HG03457 (cell line): ENCODE data around the gene DES.

ENCODE experiments used
- ATAC-seq: cut with Tn5 transposase; IDR thresholded peaks from one replicate; pipeline ENCODE4 v1.9.1; 2021; ENCODE audit warnings: moderate number of reproducible peaks; ENCODE audit not compliant: unreplicated experiment

The DES gene

DNA sequence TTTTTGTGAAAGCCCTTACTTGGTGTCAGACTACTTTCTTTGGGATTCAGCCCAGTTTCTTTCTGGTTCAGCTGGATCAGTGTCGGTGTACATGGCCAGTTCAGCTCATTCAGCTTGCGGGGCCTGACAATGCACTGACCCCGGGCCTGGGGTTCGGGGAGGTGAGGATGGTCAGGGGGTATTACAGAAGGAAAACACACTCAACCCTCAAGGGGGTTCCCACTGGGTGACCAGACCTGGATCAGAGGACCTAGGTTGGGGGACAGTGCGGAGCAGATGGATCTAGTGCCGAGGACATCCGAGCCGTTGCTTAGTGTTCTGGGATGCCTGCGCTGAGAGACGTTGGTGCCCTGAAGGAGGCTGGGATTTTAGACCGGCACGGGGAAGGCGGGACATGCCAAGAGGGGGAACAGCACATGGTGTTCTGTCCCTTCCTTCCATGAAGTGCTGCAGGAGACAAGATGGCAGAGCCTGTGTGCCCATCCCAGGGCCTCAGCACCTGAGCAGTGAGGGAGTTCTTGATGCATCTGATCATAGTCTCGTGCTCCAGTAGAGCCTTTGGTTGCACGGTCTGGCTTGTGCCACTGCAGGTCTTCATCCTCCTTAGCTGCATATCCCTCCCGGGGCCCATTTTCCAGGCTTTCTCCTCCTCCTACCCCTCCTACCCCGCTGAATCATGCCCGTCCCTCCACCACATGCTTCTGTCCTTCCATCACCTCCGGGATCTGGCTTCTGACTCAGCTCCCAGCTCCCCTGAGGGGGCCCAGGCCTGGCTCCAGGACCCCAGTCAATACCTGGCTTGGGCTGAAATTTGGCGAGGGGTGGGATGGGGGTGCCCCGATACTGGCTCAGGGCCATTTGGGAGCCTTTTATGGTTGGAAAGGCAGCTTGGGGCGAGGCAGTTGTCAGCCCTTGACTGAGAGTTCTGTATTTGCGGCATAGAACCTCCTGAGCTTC lies 34.5 kb downstream of the DES start:
- no peak for ATAC-seq

DNA sequence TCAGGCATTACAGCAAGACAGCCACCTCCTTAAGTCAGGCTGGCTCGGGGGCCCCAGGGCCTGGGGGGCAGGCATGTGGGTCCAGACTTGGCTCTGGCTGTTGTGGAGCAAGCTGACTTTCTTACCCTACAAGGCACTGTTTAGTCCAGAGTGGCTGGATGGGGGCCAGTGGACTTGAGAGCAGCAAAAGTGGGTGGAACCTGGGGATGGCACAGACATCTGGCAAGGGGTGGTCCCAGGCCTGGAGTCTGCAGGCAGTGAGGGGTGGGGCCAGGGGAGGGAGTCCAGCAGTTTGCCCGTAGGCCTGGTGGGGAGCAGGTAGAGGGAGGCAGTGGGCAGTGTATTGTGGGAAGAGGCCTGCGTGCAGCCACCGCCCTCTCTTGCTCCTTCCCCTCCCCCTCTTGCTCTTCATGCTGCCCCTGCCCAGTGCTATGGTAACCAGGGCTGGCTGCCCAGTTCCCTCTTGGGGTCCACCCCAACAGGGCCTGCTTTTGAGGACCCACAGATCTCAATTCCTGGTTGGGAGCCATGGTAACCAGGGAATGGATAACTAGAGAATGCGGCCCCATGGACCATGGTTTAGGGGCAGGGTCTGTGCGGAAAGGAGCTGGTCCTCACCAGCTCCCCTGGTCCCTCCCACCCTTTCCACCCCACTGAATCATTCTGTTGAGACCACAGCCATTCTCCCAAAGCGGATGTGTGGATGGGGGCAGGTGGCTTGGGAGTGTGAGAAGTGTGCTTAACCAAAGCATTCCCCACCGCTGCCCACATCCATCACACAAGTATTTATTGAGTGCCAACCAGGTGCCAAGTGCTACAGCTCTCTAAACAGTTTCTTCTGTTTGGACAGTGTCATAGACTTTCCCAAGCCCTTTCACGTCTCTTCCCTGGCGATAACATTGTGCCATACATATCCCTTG lies 35.8 kb downstream of the DES start:
- ATAC-seq = no peak

DNA sequence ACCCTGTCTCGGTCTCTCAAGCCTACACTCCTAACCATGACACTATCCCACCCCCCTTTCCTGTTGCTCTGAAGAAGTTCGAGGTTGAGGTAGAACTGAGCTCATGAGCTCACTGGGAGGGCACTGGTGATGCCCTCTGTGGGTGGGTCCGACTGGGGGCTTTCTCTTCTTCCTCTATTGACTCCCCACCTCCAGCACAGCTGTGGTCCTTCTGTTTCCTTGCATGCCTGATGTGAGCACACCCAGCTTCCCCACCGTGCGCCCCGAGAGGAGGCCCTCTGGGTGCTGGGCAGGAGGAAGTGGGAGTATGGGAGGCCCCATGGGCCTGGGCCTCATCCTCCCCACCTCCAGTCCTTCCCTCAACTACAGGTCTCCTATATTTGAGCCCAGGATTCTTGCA lies 37.4 kb downstream of the DES start:
- ATAC-seq = no peak

DNA sequence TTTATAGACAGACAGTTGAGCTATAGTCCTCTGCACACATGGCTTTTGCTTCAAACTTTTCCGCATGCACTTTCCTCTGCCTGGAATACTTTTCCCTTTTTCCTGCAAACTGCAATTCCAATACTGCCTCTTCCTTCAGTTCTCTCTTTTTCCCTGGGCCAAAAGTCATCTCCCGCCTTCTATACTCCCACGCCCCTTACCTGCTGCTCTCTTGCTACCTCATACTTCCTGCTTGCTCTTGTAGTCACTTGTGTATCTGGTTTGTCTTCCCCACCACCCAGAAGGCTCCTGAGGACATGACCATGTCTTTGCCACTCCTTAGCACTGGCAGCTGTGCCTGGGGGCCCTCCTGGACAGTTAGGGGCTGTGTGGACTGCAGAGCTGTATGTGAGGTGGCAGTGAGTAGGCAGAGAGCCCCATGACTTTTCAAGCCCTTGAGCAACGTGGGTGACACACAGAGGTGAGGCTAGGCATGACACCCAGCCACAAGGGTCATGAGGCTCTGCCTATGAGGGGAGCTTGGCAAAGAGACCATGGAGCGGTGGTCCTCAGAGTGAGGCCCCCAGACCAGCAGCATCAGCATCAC lies 39.7 kb downstream of the DES start:
- ATAC-seq = no peak

DNA sequence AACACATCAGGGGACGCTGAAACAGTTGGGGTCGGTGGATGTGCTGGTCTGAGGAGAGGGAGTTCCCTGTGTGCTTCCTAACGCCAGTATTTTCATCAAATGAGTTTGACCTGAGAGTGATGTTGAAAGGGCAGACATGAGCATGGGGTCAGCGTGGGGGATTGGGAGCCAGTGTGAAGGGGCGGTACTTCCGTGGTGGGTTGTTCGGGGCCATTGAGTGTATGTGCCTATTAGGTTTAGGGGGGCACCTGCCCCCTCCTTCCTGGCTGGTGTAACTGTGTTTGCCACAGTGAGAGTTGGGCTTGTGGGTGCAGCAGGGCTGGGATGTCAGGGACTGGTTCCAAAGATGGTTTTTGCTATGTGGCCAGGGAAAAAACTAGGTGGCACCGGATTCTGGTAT lies 40.8 kb downstream of the DES start:
- no peak for ATAC-seq

DNA sequence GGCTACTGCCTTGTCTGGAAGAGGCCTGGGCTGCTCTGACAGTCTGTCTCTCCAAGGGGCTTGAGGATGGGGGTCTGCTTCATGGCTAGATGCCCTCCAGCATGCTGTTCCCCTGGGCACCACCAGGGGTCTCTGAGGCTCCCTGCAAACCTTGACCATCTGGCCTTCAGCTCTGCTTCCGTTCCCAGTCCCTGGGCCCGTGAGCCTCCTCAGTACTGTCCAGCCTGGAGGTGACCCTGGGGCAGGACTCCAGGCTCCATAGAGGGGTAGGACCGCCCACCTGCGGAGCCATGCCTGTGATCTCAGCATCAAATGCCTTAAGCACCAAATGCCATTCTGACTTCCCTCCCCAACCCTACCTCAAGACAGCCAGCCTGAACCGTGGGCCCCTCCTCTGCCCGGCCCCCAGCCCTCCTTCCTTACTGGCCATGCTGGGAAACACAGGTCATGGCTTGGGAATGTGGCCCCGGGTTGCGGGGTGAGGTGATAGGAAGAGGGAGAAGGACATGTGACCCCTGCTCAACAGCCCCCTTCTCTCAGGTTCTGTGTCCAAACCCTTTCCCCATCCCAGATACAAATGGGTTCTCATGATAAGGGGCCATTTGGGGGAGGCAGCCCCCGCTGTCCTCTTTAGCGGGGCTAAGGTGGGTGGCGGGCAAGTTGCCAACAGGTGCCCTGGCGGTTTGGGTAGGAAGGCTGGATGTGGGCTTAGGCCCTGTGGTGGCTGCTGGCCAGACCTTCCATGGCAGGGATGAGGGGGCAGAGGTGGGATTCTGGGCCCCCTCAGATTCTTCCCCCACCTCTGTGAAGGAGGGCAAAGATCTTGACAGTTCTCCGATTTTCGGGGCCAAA lies 41.5 kb downstream of the DES start:
- no peak for ATAC-seq

DNA sequence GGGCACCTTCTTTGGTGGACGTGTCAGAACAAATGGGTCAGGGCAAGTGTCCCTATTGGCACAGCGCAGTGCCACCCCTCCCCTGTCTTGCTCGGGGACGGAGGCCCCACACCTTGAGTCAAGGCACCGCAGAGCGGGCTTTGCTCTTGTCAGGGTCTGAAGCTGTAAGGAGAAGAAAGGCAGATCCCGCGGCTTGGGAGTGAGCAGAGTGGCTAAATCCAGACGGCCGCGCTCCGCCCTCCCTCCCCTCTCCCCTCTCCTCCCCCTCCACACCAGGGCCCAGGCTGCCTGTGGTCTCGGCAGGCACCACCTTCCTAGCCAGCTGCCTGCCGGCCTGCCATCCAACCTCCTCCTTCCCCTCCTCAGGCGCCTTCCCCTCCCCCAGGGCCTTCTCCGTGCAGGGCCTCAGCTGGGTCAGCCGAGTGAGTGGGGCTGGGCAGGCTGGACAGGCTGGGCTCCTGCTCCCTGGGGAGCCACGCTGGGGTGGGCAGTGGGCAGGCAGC lies 42.3 kb downstream of the DES start:
- ATAC-seq = no peak

DNA sequence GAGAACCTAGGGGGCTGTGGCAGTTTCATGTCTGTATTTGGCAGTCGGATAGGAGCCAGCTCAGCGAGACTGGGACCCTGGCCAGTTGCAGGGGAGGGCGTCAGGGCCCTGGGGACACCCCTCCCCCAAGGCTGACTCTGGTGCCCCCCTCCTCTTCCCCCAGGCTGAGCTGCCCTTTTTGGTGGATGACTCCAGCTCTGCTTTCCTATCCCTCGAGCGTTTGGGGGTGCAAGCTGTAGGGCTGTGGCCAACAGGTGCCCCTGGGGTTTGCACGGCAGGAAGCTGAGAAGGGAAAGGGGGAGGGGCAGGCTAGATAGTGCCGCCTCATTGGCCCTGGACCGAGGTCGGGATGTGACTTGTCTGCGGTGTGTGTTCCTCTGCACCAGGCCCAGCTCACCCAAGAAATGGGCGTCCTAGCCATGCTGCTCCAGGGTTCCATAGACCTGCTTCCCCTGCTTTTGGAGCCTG lies 42.9 kb downstream of the DES start:
- no peak for ATAC-seq

DNA sequence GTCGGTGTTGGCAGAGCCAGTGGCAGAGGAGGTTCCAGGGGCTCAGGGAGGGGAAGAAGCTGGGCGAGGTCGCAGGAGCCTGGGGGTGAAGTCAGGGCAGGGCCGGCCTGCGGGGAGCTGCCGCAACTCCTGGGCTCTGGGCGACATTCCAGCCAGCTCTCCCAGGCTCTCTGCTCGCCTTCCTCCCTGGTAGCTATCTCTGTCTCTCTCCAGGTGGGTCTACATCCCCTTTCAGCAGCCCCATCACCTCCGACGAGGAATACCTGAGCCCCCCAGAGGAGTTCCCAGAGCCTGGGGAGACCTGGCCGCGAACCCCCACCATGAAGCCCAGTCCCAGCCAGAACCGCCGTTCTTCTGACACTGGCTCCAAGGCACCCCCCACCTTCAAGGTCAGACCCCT lies 43.5 kb downstream of the DES start:
- no peak for ATAC-seq

DNA sequence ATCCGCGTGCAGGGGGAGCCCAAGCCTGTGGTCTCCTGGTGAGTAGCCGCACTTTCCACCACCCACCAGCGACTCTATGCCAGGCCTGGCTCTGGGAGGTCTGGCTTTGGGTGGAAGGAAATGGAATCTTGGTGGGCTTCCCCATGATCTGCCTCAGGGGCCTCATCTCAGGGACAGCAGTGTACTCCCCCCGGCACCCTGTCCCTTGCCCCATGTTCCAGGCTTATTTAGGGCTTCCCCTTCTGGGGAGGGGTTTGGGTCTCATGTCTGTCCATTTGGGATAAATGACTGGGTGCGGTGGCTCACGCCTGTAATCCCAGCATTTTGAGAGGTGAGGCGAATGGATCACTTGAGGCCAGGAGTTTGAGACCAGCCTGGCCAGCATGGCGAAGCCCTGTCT lies 44.2 kb downstream of the DES start:
- ATAC-seq = no peak

DNA sequence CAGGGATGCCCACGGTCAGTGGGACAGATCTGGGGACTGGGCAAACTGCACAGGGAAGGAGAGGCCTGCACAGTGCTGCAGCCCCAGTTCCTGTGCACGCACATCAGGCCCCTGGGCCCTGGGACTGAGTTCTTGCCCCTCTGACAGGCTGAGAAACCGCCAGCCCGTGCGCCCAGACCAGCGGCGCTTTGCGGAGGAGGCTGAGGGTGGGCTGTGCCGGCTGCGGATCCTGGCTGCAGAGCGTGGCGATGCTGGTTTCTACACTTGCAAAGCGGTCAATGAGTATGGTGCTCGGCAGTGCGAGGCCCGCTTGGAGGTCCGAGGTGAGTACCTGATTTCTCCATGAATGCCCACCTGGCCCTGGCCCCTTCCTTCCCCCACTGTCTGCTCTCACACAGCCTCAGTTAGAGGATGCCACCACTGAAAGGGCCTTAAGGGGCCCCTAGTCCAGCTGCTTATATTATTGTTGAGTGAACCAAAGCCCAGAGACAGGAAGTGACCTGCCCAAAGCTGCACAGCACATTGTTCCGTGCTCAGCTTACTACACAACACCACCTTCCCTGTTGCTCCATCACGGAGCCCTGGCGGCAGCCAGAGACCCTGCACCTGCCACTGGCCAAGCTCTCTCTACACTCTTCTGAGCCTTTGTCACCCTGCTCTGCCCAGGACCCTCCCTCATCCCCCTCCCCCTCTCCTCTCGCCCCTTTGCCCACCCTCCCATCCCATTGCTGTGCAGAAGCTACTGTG lies 46.3 kb downstream of the DES start:
- no peak for ATAC-seq

DNA sequence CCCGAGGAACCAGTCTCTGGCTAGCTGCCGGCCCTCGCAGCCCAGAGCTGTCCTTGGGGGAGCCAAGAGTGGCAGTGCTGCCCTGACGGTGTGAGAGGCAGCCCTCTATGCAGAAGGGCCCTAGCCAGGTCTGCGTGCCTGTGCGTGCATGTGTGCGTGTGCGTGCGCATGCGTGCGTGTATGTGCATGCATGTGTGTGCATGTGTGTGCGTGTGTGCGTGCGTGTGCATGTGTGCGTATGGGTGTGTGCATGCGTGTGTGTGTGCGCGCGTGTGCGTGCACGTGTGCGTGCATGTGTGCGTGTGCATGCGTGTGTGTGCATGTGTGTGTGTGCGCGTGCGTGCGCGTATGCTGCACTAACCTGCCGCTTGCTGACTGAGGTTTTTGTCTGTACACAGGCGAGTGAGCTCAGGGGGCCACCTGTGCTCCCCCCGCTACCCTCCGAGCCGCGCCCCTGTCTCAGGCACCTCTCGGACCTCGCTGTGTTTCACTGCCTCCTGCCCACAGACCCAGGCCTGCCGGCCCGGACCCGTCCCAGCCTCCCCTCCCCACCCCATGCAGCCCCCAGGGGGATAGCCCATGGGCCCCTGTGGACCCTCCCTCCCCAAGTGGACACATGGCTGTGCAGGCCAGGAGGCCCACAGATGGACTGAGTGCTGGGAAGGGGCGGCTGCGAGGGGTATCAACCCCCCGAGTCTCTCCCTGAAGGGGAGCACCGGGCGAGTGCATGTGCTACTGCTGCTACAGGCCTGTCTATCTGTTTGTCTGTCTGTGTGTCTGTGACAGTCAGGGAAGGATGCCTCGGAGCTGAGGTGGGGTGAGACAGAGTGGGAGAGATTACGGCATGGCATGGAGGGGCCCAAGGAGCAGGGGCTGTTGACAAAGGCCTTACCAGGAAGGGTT lies 47.7 kb downstream of the DES start:
- no peak for ATAC-seq

DNA sequence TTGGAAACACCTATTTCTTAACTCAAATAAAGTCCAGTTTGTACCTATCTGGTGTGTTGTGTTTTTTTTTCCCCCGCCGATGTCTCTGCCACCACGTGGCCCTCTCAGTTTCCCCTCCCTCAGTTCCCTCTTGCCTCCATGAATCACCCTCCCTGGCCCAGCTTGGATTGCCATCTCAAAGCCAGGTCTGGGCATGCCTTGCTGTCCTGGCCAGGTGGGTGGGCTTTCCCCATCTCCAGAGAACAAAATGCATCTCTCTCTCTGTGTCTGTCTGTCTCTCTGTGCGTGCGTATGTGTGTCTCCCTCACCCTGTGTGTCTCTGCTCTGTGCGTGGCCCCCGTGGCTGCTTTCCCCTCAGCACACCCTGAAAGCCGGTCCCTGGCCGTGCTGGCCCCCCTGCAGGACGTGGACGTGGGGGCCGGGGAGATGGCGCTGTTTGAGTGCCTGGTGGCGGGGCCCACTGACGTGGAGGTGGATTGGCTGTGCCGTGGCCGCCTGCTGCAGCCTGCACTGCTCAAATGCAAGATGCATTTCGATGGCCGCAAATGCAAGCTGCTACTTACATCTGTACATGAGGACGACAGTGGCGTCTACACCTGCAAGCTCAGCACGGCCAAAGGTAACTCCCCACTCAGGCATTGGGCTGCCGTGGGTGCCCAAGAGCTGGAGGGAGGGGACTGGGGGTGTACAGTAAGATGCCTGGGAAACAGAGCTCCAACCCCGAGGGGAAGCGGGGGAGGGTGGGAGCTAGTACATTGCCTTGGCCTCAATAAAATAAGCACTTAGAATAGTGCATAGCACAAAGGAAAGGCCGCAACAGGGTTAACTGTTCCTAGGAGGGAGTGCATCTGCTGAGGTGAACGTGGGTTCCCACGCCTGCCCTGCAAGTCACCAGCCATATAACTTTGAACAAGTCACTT lies 48.9 kb downstream of the DES start:
- ATAC-seq = no peak

DNA sequence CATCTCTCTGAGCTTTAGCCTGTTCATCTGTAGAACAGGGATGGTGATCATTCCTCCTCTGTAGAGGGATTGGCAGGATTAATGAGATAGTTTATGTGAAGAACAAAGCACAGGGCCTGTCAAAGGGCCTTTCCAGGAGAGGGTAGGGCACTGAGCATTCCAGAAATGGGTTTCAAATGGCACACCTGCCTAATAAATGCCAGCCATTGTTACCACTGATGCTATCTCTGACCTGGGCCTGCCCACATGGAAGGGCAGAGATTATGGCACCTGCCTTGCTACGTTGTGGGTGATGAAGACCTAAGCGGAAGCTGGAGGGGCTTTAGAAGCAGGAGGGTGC lies 49.5 kb downstream of the DES start:
- no peak for ATAC-seq

DNA sequence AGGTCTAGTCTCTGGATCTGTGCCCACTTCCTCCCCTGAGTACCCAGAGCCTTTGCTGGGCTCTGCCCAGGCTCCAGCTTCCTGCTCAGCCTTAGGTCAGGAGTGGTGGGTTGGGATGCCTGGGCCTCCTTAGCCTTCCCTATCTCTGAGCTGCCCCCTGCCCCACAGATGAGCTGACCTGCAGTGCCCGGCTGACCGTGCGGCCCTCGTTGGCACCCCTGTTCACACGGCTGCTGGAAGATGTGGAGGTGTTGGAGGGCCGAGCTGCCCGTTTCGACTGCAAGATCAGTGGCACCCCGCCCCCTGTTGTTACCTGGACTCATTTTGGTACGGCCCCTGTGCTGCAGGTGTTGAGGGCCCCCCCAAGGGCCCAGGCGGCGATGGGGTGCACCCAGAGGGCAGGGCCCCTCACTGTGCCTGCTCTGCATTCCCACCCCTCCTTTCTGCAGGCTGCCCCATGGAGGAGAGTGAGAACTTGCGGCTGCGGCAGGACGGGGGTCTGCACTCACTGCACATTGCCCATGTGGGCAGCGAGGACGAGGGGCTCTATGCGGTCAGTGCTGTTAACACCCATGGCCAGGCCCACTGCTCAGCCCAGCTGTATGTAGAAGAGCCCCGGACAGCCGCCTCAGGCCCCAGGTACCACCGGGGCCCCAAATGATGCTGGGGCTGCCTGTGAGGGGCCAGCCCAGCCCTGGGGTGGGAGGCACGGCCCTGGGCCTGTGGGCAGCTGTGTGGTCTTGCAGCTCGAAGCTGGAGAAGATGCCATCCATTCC lies 50.4 kb downstream of the DES start:
- ATAC-seq = no peak

DNA sequence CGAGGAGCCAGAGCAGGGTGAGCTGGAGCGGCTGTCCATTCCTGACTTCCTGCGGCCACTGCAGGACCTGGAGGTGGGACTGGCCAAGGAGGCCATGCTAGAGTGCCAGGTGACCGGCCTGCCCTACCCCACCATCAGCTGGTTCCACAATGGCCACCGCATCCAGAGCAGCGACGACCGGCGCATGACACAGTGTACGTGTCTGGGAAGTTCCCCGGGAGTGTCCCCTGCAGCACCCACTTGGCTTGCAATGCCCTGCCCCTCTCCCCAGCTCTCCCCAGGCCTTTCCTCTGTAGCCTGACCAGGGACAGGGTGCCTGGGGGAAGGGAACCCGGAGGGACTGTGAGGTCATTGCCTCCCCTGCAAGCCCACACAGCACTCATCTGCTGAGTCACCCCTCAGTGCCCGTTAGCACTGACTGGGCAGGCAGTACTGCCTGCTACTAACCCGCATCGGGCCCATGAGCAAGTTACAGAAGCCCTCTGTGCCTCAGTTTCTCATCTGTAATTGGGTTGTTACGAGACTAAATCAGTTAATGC lies 51.1 kb downstream of the DES start:
- no peak for ATAC-seq

DNA sequence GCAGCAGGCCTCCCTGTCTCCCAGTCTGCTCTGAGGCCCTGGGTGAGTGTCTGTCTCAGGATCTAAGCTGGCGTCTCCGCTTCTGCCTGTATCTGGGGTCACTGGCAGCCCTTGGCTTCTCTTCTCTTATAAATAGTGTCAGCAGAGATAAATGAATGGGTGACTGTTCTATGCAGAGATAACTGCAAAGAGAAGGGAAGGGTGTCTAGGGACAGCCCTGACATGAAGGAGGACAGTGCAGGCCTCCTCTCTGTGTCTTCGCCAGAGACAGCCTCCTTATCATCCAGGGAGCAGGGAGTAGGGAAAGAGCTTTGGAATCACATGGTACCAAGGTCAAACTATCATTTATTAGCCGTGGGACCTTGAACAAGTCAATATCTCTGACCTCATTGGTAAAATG lies 52.3 kb downstream of the DES start:
- no peak for ATAC-seq
